ENCODE data around the gene NUBP2.
"Not testable (repeated sequence)": the region's sequence is repeated elsewhere in the genome, so short reads cannot be mapped to it uniquely, and the experiment has no call there.

NUBP2 gene

GRCh38 chr16:1794908-1795666 lies 12.3 kb downstream of the NUBP2 start:
- in situ Hi-C loops (cut with MboI; ENCODE audit: low sequenced_read_pairs) = no loop called here

DNA sequence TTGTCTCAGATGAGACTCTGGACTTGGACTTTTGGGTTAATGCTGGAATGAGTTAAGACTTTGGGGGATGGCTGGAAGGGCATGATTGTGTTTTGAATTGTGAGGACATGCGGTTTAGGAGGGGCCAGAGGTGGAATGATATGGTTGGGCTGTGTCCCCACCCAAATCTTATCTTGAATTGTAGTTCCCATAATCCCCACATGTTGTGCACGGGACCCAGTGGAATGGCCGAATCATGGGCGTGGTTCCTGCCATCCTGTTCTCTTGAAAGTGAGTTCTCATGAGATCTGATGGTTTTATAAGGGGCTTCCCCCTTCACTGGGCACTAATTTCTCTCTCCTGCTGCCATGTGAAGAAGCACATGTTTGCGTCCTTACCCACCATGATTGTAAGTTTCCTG lies 16.5 kb downstream of the NUBP2 start:
- in situ Hi-C loops (cut with MboI; ENCODE audit: low sequenced_read_pairs) = not testable (repeated sequence)

GRCh38 chr16:1800701-1801100 lies 17.9 kb downstream of the NUBP2 start:
- in situ Hi-C loops (cut with MboI; ENCODE audit: low sequenced_read_pairs) = no loop called here

DNA sequence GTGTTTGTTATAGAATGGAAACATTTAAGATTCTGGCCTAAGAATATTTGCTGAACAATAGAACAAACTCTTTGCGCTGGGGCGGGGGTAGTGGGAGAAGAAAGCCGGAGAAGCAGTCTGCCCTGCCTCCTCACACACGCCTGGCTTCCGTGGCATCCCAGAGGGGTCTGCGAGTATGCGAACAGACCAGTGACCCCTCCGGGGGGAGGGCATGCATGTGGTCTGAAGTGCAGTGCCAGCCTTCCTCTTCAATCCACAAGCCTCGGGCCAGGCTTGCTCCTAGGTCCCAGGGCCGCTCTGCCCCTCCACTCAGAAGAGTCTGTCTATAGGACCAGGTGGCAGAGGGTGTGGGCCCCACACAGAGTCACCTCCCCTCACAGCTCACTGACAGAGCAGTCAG lies 24.9 kb downstream of the NUBP2 start:
- in situ Hi-C loops (cut with MboI; ENCODE audit: low sequenced_read_pairs) = no loop called here

GRCh38 chr16:1808691-1809090 lies 25.9 kb downstream of the NUBP2 start:
- in situ Hi-C loops (cut with MboI; ENCODE audit: low sequenced_read_pairs) = no loop called here

- in situ Hi-C loops (cut with MboI; ENCODE audit: low sequenced_read_pairs) = no loop called here
These were observed 26.6 kb downstream of the NUBP2 start for GRCh38 chr16:1809281-1809801.

DNA sequence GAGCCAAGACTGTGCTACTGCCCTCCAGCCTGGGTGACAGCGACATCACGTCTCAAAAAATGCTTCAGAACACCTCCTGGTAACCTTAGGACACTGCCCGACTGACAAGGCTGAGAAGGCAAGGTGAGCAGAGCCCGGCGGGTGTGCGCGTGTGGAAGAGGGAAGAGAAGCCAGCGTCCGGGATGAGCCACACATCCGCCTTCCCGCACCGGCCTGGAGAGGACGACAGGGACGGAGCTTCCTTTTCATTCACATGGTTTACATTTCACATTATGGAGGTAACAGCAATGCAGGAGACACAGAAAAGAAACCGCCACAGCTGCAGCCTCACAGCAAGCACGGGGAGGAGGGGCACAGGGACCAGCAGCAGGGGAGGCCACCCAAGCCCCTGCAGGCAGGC lies 27.3 kb downstream of the NUBP2 start:
- in situ Hi-C loops (cut with MboI; ENCODE audit: low sequenced_read_pairs) = no loop called here

DNA sequence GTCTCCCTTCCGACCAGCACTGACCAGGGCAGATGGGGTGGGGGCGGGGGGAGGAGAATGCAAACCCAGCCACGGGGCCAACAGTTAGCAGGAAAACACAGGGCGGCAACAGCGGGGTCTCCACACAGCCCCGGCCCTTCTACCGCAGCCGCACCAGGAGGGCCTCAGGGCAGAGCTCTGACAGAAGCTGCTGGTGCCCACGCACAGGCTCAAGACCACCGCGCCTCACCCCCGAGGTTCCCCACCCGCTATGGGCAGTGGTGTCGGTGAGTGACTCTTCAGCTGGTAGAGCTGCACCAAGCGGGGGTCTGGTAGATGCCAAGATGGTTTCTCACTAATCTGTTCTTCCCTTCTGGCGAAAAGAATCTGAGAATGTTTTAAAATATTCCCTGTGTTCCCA lies 27.8 kb downstream of the NUBP2 start:
- in situ Hi-C loops (cut with MboI; ENCODE audit: low sequenced_read_pairs) = no loop called here

- in situ Hi-C loops (cut with MboI; ENCODE audit: low sequenced_read_pairs) = no loop called here
These were observed 30.0 kb downstream of the NUBP2 start for GRCh38 chr16:1812732-1813163.

DNA sequence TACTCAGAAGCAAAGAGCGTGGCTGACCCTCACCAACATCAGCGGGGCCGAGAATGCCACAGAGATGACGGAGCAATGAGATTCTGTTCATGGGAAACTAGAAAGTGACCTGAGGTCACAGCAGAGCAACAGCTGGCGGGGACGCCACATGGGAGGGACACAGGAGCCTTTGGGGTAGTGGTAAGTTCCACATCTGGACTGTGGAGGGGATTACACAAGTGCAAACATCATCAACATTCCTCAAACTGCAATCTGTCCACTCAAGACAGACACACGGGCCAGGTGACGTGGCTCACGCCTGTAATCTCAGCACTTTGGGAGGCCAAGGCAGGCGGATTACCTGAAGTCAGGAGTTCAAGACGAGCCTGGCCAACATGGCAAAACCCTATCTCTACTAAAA lies 32.7 kb downstream of the NUBP2 start:
- in situ Hi-C loops (cut with MboI; ENCODE audit: low sequenced_read_pairs) = no loop called here

- in situ Hi-C loops (cut with MboI; ENCODE audit: low sequenced_read_pairs) = no loop called here
These were observed 33.9 kb downstream of the NUBP2 start for GRCh38 chr16:1816396-1817275.

DNA sequence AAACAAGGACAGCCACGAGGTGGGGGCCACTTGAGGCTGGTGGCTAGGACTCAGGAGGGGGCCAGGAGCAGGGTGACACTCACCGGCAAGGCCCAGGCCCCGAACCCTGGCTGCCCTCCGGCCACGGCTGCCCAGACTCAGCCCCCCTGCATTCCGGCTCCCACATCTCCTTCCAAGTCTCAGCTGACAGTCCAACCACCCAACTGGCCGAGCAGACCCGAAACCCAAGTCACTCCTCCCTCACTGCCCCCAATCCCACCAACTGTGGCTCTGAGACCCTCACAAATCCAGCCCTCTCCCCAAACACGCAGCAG lies 34.5 kb downstream of the NUBP2 start:
- in situ Hi-C loops (cut with MboI; ENCODE audit: low sequenced_read_pairs) = no loop called here

- in situ Hi-C loops (cut with MboI; ENCODE audit: low sequenced_read_pairs) = no loop called here
These were observed 35.0 kb downstream of the NUBP2 start for GRCh38 chr16:1817716-1818115.

- in situ Hi-C loops (cut with MboI; ENCODE audit: low sequenced_read_pairs) = no loop called here
These were observed 35.6 kb downstream of the NUBP2 start for GRCh38 chr16:1818204-1818872.

DNA sequence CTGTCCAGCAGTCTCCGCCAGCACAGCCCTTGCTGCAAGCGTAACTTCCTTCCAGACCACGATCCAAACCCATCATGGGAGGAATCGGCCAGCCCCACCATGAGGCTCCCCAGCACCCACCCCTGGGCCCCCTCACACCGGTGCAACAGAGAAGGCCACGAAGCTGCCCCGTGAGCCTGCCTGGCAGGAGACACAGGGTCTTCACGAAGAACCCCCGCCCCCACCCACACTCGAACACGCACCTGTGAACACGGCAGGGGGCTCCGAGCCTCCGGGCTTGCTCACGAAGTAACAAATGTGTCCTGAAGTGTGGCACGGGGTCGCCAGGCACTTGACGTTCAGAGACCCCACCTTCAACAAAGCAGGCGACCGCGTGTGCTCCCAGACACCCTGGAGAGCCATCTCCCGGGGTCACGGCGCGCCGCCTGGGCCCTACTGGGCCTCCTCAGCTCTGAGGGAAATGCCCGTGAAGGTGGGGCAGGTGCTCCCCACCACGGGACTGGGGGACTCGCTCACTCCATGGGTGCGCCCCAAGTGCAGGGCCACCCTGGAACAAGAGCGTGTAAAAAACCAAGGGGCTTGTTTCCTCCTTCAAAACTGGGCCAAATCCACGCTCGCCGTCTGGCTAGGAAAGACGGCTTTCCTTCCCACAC lies 36.2 kb downstream of the NUBP2 start:
- in situ Hi-C loops (cut with MboI; ENCODE audit: low sequenced_read_pairs) = no loop called here

GRCh38 chr16:1819611-1820010 lies 36.9 kb downstream of the NUBP2 start:
- in situ Hi-C loops (cut with MboI; ENCODE audit: low sequenced_read_pairs) = no loop called here

DNA sequence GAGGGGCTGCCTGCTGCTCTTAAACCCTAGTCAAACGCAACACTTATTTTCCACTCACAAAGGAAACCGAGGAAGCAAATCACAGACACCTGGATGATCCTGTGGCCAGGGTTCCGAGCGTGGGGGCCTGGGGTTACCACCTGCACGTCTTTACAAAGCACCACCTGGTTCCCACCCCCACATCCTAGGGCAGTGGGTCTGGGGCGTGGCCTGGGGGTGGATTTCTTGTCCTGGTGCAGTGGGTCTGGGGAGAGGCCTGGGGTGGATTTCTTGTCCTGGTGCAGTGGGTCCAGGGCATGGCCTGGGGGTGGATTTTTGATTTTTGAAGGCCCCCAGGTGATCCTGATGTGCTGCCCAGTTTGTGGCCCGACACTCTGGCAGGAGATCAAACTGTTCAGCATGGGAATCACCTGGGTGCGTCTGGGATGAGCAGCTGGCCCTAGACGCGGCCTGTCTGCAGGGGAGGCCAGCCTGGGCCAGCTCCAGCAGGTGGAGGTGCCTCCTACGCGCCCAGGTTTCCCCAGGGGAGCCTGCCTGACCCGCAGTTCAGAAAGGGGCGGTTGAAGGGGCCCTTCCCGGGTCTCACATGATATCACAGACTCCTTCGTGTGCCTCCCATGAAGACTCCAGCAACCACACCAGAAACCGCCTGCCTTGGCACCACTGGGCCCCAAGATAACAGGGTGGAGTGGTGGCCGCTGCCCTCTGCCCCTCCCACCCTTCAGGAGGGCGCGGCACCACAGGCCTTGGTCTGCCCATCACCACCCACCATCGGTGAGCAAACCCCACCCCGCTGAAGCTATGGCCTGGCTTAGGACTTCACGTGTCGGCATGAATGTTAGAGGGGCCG lies 37.6 kb downstream of the NUBP2 start:
- in situ Hi-C loops (cut with MboI; ENCODE audit: low sequenced_read_pairs) = no loop called here

GRCh38 chr16:1820946-1821290 lies 38.2 kb downstream of the NUBP2 start:
- in situ Hi-C loops (cut with MboI; ENCODE audit: low sequenced_read_pairs) = no loop called here

DNA sequence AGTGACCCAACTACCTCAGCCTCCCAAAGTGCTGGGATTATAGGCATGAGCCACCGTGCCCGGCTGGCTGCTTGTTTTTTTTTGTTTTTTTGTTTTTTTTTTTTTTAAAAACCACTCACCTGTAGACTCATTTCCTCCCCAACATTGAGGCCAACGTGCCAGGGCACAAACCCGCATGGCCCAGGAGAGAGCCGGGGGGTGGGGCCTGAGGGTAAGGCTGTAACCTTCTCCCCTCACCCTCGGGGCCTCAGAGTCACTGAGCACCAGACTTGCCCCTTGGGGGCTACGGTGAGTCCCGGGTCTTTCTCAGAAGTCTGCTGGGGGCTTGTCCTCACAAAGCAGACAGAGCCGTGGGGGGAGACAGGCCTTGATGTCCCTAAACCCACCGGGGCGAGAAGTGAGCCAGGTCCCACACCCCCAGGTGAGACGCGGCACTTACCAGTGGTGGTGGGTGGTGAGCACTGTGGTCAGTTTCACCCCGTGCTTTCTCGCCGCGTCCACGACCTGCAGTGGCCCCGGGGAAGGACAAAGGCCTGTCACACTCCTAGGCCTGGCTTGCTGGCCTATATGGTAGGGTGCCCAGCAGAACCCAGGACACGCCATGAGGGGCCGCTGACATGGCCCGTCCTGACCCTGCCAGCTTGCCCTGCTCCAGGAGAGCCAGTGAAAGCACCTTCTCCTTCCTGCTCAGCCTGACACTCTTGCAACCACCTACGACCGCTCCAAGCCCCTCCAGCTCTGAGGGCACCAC lies 39.3 kb downstream of the NUBP2 start:
- in situ Hi-C loops (cut with MboI; ENCODE audit: low sequenced_read_pairs) = no loop called here

GRCh38 chr16:1822801-1823200 lies 40.0 kb downstream of the NUBP2 start:
- in situ Hi-C loops (cut with MboI; ENCODE audit: low sequenced_read_pairs) = no loop called here

Measured in hTERT RPE-1 (cell line).